Activated CD8-positive, alpha-beta memory T cell treated with anti-CD3 and anti-CD28 coated beads, Interleukin-2, amount 10 ng/mL, durations not matched to agents 7 days and 5 days (primary cell): Measurements from ENCODE around the gene IGSF11. TPM values are rescaled to one million over a fixed set of nuclear protein-coding genes. Genes with fewer than 3 reads are reported as not detected.
A peak's percentile ranks its signal among the peaks of the same experiment; 100 is the strongest.

Experiments used
- ATAC-seq: fragments of 150-1000 bp; cut with Tn5 transposase; one replicate; pipeline ENCODE4 v1.10.0; 2021; ENCODE audit warnings: moderate library complexity
- CTCF ChIA-PET: fragments of 350-600 bp; sonication (Branson Sonifier 250); formaldehyde crosslinking; loops from one replicate; lab custom pipeline; 2021; ENCODE audit warnings: antibody characterized with exemption; lab: Charles Lee
- DNase-seq: peaks from one replicate; pipeline ENCODE4 v3.0.0-alpha.2; 2020
- H3K27ac Mint-ChIP-seq: one replicate; pipeline ENCODE4 v1.8.0; 2021; ENCODE audit warnings: mild to moderate bottlenecking, mixed read lengths
- H3K27me3 Mint-ChIP-seq: one replicate; pipeline ENCODE4 v1.8.0; 2021; ENCODE audit warnings: mixed read lengths
- H3K36me3 Mint-ChIP-seq: one replicate; pipeline ENCODE4 v1.8.0; 2021; ENCODE audit warnings: mild to moderate bottlenecking, mixed read lengths
- H3K4me1 Mint-ChIP-seq: one replicate; pipeline ENCODE4 v1.8.0; 2021; ENCODE audit warnings: mixed read lengths
- H3K4me3 Mint-ChIP-seq: one replicate; pipeline ENCODE4 v1.8.0; 2021; ENCODE audit warnings: mild to moderate bottlenecking, moderate library complexity, mixed read lengths
- H3K9me3 Mint-ChIP-seq: one replicate; pipeline ENCODE4 v1.8.0; 2022; ENCODE audit warnings: low read depth, mixed read lengths
- total RNA-seq, 2 experiments: library from RNA; stranded (reverse); gene quantifications; one replicate each; pipeline ENCODE4 v1.2.3, GENCODE V29; 2021

The IGSF11 gene
- total RNA-seq, 2 experiments from 2014 or later, result not detected

GRCh38 chr3:118932822-118933558, 101.7 kb downstream of the IGSF11 start:
- no peak for ATAC-seq
- no peaks in the 10 kb centered on the region for H3K36me3 Mint-ChIP-seq
- no peak overlapping the region for H3K4me3 Mint-ChIP-seq
- no peaks in the 10 kb centered on the region for H3K9me3 Mint-ChIP-seq
- H3K27me3 Mint-ChIP-seq, result peaks cover 5% of the 10 kb centered on the region
- H3K4me1 Mint-ChIP-seq, result peaks cover 4% of the 10 kb centered on the region
- H3K27ac Mint-ChIP-seq, result no peak overlapping the region
- CTCF ChIA-PET, result interaction anchor here (1.5 to 1.6 kb wide), 2 partner anchors 23 to 49 kb away, joined by 4 read pairs; no protein-coding TSS in a partner anchor
- no peak for DNase-seq

DNA sequence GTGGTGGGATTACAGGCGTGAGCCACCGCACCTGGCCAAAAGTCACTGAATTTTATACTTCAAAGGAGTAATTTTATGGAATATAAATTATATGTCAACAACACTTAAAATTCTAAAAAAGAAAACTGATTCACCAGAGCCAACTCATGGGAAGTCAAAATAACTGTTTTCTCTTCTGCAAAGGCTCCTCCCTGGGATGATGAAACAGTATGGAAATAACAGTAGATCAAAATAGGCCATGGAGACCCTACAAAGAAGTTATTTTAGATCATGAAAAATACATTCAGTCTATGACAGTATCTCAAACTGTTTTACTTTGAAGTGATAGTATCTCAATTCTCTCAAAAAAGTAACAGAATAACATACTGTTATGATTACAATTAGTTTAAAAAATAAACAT, 102.7 kb downstream of the IGSF11 start:
- no peak overlapping the region for H3K4me3 Mint-ChIP-seq
- no peak for DNase-seq
- CTCF ChIA-PET, result no interaction called here
- H3K4me1 Mint-ChIP-seq, result peaks cover 3% of the 10 kb centered on the region
- no peaks in the 10 kb centered on the region for H3K36me3 Mint-ChIP-seq
- no peak overlapping the region for H3K27ac Mint-ChIP-seq
- H3K9me3 Mint-ChIP-seq, result no peaks in the 10 kb centered on the region
- peaks cover 6% of the 10 kb centered on the region for H3K27me3 Mint-ChIP-seq
- no peak for ATAC-seq

- DNase-seq, result no peak
- CTCF ChIA-PET, result no interaction called here
- ATAC-seq, result no peak
- Mint-ChIP-seq H3K36me3 (no peaks in the 10 kb centered on the region), H3K4me1 (no peaks in the 10 kb centered on the region), H3K27ac (no peak overlapping the region), H3K9me3 (no peaks in the 10 kb centered on the region), H3K27me3 (peaks cover 8% of the 10 kb centered on the region), H3K4me3 (no peak overlapping the region)
Observed at GRCh38 chr3:118927449-118927848, 107.2 kb downstream of the IGSF11 start.

DNA sequence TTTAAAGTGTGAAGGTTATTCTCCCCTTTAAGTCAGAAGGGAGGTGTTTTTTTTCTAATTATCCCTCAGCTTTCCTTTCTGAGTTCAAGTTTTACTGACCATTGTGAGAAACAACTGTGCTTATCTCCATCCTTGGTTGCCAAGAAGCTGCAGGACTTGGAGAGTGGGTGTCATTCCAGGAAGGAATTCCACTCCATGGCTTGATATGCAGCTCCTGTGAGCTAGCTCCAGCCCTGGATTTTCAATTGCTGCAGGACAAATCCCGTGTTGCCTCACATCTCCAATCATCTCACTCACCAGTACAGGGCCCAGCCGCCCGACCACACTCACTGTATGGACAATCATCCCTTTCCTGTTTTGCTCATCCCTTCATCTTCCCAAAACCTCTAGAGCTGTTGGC, 122.5 kb downstream of the IGSF11 start:
- Mint-ChIP-seq H3K27ac (no peak overlapping the region), H3K9me3 (no peaks in the 10 kb centered on the region), H3K4me1 (no peaks in the 10 kb centered on the region), H3K4me3 (no peak overlapping the region), H3K27me3 (peaks cover 33% of the 10 kb centered on the region), H3K36me3 (no peaks in the 10 kb centered on the region)
- CTCF ChIA-PET, result no interaction called here
- ATAC-seq (no peak), DNase-seq (no peak)

- CTCF ChIA-PET, result no interaction called here
- Mint-ChIP-seq H3K36me3 (no peaks in the 10 kb centered on the region), H3K9me3 (no peaks in the 10 kb centered on the region), H3K4me3 (no peak overlapping the region), H3K4me1 (no peaks in the 10 kb centered on the region), H3K27me3 (peaks cover 34% of the 10 kb centered on the region), H3K27ac (no peak overlapping the region)
- DNase-seq, result no peak
- no peak for ATAC-seq
Observed at GRCh38 chr3:118910332-118910731, 124.3 kb downstream of the IGSF11 start.

DNA sequence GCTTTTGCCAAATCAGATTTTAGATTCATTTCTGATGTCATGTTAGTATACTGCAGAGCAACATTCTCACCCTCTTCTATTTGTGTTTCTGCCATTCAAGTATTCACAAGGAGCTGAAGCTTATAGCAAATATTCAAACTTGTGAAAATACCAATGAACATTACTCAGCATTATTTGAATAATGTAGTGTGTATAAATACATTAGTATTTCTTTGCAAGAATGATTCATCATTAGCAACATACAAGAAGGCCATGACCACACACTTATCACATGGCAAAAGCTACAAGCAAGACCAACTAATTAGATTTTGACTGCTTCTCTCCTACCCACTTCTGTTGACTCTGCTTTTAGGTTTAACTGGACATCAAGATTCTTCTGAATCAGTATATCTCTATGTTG, 124.9 kb downstream of the IGSF11 start:
- H3K36me3 Mint-ChIP-seq, result no peaks in the 10 kb centered on the region
- H3K27ac Mint-ChIP-seq, result no peak overlapping the region
- CTCF ChIA-PET, result no interaction called here
- DNase-seq, result no peak
- no peak overlapping the region for H3K4me3 Mint-ChIP-seq
- H3K9me3 Mint-ChIP-seq, result no peaks in the 10 kb centered on the region
- no peaks in the 10 kb centered on the region for H3K4me1 Mint-ChIP-seq
- no peak for ATAC-seq
- peaks cover 36% of the 10 kb centered on the region for H3K27me3 Mint-ChIP-seq

GRCh38 chr3:118907909-118908308, 126.7 kb downstream of the IGSF11 start:
- peaks cover 30% of the 10 kb centered on the region for H3K27me3 Mint-ChIP-seq
- H3K4me3 Mint-ChIP-seq, result no peak overlapping the region
- no peaks in the 10 kb centered on the region for H3K9me3 Mint-ChIP-seq
- H3K27ac Mint-ChIP-seq, result no peak overlapping the region
- H3K36me3 Mint-ChIP-seq, result no peaks in the 10 kb centered on the region
- CTCF ChIA-PET, result interaction anchor here (1.4 kb wide), 1 partner anchor 26 kb away, joined by 3 read pairs; no protein-coding TSS in a partner anchor
- ATAC-seq (no peak), DNase-seq (no peak)
- H3K4me1 Mint-ChIP-seq, result no peaks in the 10 kb centered on the region

DNA sequence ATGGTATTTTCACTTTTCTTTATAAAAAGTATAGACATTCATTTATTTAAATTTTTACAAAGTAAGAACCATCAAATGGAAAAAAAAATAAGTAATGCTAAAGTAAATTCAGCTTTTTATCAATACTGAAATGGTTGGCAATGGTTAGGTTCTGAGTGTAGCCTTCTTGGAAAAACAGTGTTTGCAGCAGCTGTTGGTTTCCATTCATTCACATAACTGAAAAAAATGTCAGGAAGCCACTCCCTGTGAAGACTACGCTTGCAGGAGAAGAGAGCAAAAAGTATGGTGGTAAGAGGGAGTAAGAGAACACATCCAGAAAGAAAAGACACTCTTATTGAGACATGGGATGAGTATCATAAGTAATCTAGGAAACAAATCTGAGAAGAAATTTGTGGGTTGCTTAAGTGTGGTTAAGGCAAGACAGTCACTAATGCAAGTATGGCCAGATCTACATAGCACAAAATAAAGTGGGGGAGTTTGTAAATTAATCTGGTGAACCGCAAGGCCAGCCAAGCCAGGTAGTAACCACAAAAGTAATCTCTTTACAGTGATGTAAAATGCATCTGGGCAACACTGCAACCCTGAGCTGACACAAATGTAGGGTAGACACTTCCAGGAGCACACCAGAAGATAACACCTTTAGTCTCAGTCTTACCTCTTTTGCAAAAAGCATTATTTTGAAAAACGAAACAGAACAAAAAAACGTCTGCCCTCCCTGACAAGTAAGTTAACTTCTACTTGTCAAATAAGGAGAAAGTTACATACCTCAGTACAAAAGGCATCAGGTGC, 133.7 kb downstream of the IGSF11 start:
- CTCF ChIA-PET, result interaction anchor here (0.6 to 1.2 kb wide), 3 partner anchors 16 to 172 kb away, joined by 3 to 4 read pairs (median 3); no protein-coding TSS in a partner anchor
- Mint-ChIP-seq H3K36me3 (no peaks in the 10 kb centered on the region), H3K4me3 (no peak overlapping the region), H3K4me1 (peaks cover 8% of the 10 kb centered on the region), H3K9me3 (no peaks in the 10 kb centered on the region), H3K27ac (no peak overlapping the region), H3K27me3 (peaks cover 26% of the 10 kb centered on the region)
- ATAC-seq (peak; percentile 39), DNase-seq (peak; percentile 44)

- no peak overlapping the region for H3K27ac Mint-ChIP-seq
- no peaks in the 10 kb centered on the region for H3K9me3 Mint-ChIP-seq
- H3K4me3 Mint-ChIP-seq, result no peak overlapping the region
- ATAC-seq, result no peak
- no peak for DNase-seq
- peaks cover 43% of the 10 kb centered on the region for H3K27me3 Mint-ChIP-seq
- H3K36me3 Mint-ChIP-seq, result no peaks in the 10 kb centered on the region
- H3K4me1 Mint-ChIP-seq, result no peaks in the 10 kb centered on the region
- CTCF ChIA-PET, result interaction anchor here (1.0 kb wide), 1 partner anchor 145 kb away, joined by 3 read pairs; no protein-coding TSS in a partner anchor
Observed at GRCh38 chr3:118890206-118890605, 144.4 kb downstream of the IGSF11 start.

GRCh38 chr3:118889691-118890090, 145.0 kb downstream of the IGSF11 start:
- ATAC-seq (no peak), DNase-seq (no peak)
- peaks cover 46% of the 10 kb centered on the region for H3K27me3 Mint-ChIP-seq
- no peak overlapping the region for H3K27ac Mint-ChIP-seq
- no peaks in the 10 kb centered on the region for H3K9me3 Mint-ChIP-seq
- H3K4me3 Mint-ChIP-seq, result no peak overlapping the region
- H3K4me1 Mint-ChIP-seq, result no peaks in the 10 kb centered on the region
- CTCF ChIA-PET, result no interaction called here
- no peaks in the 10 kb centered on the region for H3K36me3 Mint-ChIP-seq

- no peak overlapping the region for H3K27ac Mint-ChIP-seq
- CTCF ChIA-PET, result interaction anchor here (0.9 to 5.2 kb wide), 3 partner anchors 148 to 357 kb away, joined by 3 to 175 read pairs (median 3); partner anchors contain the start of gene IGSF11
Observed at GRCh38 chr3:118886708-118887107, 147.9 kb downstream of the IGSF11 start.

GRCh38 chr3:118884748-118885206, 149.9 kb downstream of the IGSF11 start:
- Mint-ChIP-seq H3K27ac (no peak overlapping the region), H3K4me1 (no peaks in the 10 kb centered on the region), H3K36me3 (no peaks in the 10 kb centered on the region), H3K4me3 (no peak overlapping the region), H3K9me3 (no peaks in the 10 kb centered on the region), H3K27me3 (peaks cover 41% of the 10 kb centered on the region)
- peak; percentile 86 for ATAC-seq
- DNase-seq, result peak; percentile 80
- CTCF ChIA-PET, result interaction anchor here (0.6 to 5.2 kb wide), 36 partner anchors 8 to 1423 kb away, joined by 3 to 175 read pairs (median 4); partner anchors contain the start of genes B4GALT4, IGSF11 and TEX55

More at GRCh38 chr3:118886708-118887107, 147.9 kb downstream of the IGSF11 start:
- no peak overlapping the region for H3K4me3 Mint-ChIP-seq
- ATAC-seq (no peak), DNase-seq (no peak)
- H3K9me3 Mint-ChIP-seq, result no peaks in the 10 kb centered on the region
- no peaks in the 10 kb centered on the region for H3K36me3 Mint-ChIP-seq
- no peaks in the 10 kb centered on the region for H3K4me1 Mint-ChIP-seq
- peaks cover 38% of the 10 kb centered on the region for H3K27me3 Mint-ChIP-seq

DNA sequence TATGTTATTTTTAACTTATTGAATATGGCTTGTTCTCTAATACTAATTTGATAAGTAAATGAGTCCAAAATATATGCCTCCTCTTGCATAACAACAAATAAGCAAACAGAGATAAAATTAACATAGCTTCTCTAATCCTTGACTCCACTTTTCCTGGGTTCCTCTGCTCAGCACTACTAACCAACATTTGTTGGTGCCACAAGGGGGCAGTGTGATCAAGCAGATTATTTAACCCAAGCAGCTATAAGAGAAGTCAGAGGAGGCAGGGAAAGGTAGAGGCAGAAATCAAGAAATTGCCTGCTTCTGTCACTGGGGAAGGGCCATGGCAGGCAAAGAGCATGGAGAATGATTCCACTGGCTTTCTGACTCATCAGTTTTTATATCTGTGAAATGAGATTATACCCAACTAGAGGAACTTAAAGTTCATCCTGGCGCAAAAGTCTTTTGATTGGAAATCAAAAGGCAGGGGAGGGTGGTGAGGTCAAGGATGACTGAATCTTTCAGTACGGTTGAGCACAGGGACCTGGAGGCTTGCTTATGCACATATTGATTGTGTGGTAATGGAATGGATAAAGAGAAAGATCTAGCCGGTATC, 152.2 kb downstream of the IGSF11 start:
- no peaks in the 10 kb centered on the region for H3K9me3 Mint-ChIP-seq
- DNase-seq (peak; percentile 72), ATAC-seq (peak; percentile 74)
- H3K36me3 Mint-ChIP-seq, result no peaks in the 10 kb centered on the region
- H3K4me1 Mint-ChIP-seq, result peaks cover 1% of the 10 kb centered on the region
- H3K27me3 Mint-ChIP-seq, result peaks cover 38% of the 10 kb centered on the region
- CTCF ChIA-PET, result interaction anchor here (0.8 to 5.2 kb wide), 16 partner anchors 18 to 799 kb away, joined by 3 to 175 read pairs (median 4); partner anchors contain the start of genes B4GALT4, IGSF11 and TMEM39A
- no peak overlapping the region for H3K27ac Mint-ChIP-seq
- H3K4me3 Mint-ChIP-seq, result no peak overlapping the region
